ENCODE data around the gene NRCAM.

DNA sequence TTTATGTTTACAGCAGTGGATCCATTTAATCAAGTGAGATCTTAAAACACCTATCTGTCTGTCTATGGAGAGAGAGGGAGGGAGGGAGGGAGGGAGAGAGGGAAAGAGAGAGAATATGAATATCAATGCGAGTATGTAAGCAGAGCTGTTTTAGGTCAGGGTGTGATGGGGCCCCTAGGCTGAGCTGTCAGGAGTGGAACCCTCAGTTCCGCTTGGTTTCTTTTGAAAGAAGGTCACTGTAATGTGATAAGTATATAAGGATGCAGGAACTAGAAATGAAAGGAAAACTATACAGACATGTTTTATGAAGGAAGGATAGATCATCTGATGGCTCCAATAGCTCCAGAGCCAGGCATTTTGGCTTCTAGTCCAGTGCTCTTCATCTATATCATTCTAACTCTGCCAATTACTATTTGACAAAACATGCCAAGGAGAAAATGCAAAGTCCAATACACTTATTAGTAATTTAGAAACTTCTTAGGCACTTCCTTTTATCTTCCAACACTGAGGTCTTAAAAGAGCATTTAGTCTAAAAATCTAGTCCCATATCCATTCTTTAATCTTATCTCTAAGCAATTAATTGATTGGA lies 70.3 kb downstream of the NRCAM start:
- TF ChIP-seq POLR2A (IDR thresholded peaks at IDR 0.05; ENCODE audit: low read length), result no peak
- TF ChIP-seq SMC3 (IDR thresholded peaks at IDR 0.05), result no peak
- TF ChIP-seq, protein P1, sequence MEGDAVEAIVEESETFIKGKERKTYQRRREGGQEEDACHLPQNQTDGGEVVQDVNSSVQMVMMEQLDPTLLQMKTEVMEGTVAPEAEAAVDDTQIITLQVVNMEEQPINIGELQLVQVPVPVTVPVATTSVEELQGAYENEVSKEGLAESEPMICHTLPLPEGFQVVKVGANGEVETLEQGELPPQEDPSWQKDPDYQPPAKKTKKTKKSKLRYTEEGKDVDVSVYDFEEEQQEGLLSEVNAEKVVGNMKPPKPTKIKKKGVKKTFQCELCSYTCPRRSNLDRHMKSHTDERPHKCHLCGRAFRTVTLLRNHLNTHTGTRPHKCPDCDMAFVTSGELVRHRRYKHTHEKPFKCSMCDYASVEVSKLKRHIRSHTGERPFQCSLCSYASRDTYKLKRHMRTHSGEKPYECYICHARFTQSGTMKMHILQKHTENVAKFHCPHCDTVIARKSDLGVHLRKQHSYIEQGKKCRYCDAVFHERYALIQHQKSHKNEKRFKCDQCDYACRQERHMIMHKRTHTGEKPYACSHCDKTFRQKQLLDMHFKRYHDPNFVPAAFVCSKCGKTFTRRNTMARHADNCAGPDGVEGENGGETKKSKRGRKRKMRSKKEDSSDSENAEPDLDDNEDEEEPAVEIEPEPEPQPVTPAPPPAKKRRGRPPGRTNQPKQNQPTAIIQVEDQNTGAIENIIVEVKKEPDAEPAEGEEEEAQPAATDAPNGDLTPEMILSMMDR (IDR thresholded peaks at IDR 0.05), result no peak
- no peak for TF ChIP-seq MAZ (IDR thresholded peaks at IDR 0.05; ENCODE audit: borderline replicate concordance, low read depth, low read length)
